Measurements from ENCODE around the gene RUNDC3A.

The RUNDC3A gene

GRCh38 chr17:44308320-44308818, at the start of gene RUNDC3A:
Gene RUNDC3A, plus strand, starts transcription at chr17:44308601. Its CDS starts 232 bp downstream, at chr17:44308833.
- DNase-seq: peak; percentile 68 to 80

- no peak for DNase-seq
Measured at GRCh38 chr17:44258811-44259351, 49.5 kb upstream of the RUNDC3A start.

- DNase-seq: no peak
Measured at GRCh38 chr17:44260296-44260695, 48.1 kb upstream of the RUNDC3A start.

DNA sequence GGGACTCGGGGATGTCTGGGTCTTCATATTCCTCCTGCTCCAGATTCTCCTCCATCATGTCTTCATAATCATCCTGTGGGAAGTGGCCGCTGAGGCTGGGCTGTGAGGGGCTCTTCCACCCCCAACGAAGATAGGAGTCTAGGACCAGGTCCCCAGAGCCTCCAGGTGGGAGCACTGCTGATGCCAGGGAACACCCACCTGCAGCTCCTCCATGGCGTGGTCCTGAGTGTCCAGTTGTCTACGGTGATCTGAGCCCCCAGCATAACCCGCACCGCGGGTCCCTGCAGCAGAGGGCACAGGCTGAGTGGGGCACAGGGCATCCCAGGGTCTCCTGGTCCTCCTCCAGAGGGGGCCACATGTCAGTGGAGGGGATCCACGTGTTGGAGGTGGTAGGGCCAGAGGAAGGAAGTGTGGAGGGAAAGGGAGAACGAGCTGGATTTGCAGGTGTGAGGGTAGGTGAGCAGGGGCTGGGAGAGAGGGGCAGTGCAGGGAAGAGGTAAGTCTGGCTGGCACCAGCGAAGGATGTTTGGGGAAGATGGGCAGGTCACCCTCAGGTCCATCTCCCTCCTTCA, 45.7 kb upstream of the RUNDC3A start:
- DNase-seq: no peak

DNA sequence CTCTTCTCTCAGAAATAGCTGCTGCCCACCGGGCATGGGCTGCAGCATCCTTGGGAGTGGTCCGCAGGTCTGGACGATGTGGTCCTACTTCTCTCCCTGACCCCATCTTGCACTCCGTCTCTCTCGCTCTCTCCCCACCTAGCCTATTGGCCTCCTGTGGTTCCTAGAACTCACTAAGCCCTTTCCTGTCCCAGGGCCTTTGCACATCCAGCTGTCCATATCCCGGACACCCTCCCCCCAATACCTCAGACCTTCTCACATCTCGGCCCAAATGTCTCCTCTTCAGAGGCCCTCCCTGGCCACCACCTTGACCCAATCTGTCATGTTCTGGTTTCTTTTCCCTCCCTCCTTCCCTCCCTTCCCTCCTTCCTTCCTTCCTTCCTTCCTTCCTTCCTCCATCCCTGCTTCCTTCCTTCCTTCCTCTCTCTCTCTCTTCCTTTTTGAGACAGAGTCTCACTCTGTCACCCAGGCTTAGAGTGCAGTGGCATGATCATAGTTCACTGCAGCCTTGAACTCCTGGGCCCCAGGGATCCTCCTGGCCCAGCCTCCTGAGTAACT, 45.0 kb upstream of the RUNDC3A start:
- no peak for DNase-seq

GRCh38 chr17:44266402-44267164, 41.8 kb upstream of the RUNDC3A start:
- DNase-seq: no peak

- no peak for DNase-seq
Measured at GRCh38 chr17:44267165-44267455, 41.3 kb upstream of the RUNDC3A start.

- DNase-seq: no peak
Measured at GRCh38 chr17:44267818-44268490, 40.4 kb upstream of the RUNDC3A start, which contains the start of gene SLC4A1. Gene SLC4A1, minus strand, starts transcription at chr17:44268135. Its CDS starts 5,269 bp downstream, at chr17:44262866.

- no peak for DNase-seq
Measured at GRCh38 chr17:44268709-44269534, 39.5 kb upstream of the RUNDC3A start.

DNA sequence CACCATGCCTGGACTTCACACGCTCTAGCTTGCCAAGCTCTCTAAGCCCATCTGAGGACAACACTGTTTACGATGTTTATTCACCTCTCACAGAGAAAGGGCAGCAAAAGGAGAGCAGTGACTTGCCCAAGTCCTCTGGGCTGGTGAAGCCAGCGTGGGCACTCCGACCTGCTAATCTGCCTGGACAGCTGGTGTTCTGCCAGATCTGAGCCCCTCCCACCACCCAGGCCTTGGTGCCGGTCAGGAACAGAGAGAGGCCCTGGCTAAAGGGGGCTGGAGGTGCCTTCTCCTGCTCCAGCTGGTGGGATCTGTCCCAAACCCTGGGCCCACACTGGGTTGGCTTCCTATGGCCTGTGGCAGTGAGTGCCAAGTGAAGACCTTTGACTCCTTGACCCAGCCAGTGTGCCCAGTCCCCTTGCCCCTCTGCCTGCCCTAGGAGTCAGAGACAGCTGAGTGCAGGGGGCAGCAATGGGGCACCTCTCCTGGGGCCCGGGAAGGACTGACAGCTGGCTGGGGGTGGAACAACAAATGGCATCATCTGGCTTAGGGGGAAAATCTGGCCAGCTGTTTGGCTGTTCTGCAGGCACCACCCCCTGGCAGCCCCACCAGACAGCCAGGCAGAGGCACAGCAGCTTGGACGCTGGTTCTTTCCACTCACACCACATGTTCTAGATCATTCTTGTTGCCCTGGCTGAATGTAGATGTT, 38.7 kb upstream of the RUNDC3A start:
- no peak for DNase-seq

DNA sequence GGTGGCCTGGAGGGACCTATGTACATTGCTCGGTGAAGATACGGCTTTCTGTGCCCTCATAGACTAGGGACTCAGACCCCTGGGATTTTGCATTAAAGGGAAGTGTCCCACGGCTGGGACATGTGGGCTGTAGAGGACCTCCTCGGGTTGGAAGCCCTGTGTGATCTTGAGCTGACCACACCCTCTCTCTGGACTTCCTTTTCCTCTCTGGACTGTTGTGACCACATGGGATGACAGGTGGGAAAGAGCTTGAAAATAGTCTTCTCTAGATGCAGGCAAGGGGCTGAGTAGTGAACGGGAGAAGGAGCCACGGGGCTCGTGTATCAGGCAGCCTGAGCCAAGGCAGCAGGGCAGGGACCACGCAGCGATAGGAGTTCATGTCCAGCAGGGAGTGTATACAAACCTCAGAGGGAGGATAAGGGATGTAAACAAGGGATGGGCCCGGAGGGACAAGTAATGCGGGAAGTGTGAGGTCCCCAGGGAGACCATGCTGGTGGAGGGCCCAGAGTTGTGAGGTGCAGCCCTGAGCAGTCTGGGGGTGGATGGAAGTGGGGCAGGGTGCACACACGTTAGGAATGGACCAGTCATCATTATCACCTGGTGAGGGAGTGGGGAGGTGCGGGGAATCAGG, 36.0 kb upstream of the RUNDC3A start:
- DNase-seq: no peak

GRCh38 chr17:44272954-44273353, 35.4 kb upstream of the RUNDC3A start:
- no peak for DNase-seq

DNA sequence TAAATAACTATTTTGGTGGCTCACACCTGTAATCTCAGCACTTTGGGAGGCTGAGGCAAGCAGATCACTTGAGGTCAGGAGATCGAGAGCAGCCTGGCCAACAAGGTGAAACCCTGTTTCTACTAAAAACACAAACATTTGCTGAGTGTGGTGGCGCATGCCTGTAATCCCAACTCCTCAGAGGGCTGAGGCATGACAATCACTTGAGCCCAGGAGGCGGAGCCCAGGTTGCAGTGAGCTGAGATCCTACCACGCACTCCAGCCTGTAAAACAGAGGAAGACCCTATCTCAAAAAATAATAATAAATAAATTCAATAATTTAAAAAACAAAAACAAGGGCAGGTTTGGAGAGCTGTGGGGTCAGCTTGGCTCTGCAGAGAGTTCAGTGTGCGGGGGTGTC, 34.8 kb upstream of the RUNDC3A start:
- no peak for DNase-seq

- no peak for DNase-seq
Measured at GRCh38 chr17:44277976-44278375, 30.4 kb upstream of the RUNDC3A start.

GRCh38 chr17:44279346-44279665, 29.1 kb upstream of the RUNDC3A start:
- no peak for DNase-seq

DNA sequence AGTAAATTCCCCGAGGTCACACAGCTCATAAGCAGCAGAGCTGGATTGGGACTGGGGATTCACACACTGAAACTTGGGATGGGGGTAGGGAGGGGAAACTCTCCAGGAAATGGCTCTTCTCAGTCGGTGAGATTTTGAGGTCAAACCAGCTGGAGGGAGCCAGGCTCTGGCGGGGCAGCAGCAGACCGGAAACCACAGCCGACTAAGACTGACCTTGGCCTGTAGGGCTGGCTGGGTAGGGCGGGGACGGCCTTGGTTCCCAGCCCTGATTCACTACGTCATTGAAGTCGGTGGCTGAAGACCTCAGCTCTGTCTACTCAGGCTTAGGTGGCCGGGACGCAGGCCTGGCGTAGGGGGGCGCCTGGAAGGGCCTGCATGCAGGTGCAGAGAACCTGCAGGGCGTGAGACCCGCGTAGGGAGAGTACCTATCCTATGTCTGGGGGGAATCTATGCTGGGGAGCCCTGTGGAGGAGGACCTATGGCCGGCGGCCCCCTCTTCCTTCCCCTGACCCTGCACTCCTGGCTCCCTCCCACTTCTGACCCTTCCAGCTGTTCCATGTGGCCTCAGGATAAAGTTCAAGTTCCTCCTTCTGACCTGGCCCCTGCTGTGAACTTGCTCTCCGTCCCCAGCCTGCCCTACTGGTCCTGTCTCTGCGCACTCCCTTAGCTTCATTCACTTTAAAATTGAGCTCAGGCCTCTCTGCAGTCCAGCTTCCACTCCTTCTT, 28.6 kb upstream of the RUNDC3A start:
- DNase-seq: no peak

DNA sequence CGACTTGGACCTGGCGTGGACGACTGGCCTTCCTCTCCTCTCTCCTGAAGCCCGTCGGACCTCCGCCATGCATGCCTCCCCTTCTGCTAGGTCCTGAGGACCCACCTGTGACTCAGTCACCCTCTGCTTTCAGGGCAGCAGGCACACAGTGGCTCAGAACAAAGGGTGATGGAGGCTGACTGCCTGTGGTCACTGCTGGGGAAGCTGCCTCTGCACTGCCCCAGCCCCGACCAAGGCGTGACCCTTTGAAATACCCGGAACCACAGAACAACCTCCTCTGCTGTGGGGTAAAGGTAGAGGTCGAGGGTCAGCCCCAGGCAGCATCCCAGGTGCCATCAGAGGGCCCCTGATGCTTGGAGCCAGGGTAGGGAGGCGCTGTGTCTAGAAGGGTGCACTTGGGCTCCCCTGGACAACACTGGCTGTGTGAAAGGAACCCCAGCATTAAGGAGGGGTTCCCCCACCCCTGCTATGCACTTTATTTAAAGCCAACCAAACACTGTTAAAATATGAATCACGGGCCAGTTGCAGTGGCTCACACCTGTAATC, 27.9 kb upstream of the RUNDC3A start:
- no peak for DNase-seq

- DNase-seq: no peak
Measured at GRCh38 chr17:44281570-44281969, 26.8 kb upstream of the RUNDC3A start.

DNA sequence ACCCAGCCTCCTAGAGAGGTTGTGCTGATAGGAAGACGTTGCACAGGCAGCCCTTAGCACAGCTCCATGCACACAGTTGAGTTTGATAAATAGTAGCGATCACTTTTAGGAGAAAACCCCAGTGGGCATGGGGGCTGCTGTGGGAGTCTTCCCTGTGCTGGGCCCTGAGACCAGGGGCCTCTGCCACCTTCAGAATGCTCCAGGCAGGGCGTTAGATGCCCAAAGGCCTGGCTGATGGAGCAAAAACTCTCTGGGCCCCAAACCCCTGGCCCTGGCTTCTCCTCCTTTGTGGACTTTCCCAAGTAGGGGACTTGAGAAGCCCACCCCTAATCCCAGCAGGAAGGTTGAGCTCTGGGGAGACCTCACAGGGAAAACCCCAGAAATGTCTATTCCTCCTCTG, 26.1 kb upstream of the RUNDC3A start:
- no peak for DNase-seq

- no peak for DNase-seq
Measured at GRCh38 chr17:44283344-44284023, 24.9 kb upstream of the RUNDC3A start.
